ENCODE results near the gene SLC25A28. TPM values are rescaled to one million over a fixed set of nuclear protein-coding genes. Genes with fewer than 3 reads are reported as not detected.

Gene SLC25A28
- total RNA-seq, 1 experiment from 2014 or later, result 22.2 TPM

GRCh38 chr10:99658622-99659030 is 38.4 kb upstream of the SLC25A28 start:
- Mint-ChIP-seq H3K27me3 (ENCODE audit: low read depth) (peaks cover 27% of the 10 kb centered on the region), H3K9me3 (no peaks in the 10 kb centered on the region; a peak in 2 of 5 replicates), H3K27ac (no peak overlapping the region; a peak in 1 of 7 replicates), H3K4me3 (peak overlapping the region; percentile 89 to 91), H3K36me3 (ENCODE audit: insufficient read depth in 1 of 3, low read depth in 3 of 3) (peaks cover 0 to 8% (median 0%) of the 10 kb centered on the region in 3 experiments; a peak in 4 of 7 replicates), H3K4me1 (peaks cover 14 to 16% of the 10 kb centered on the region in 2 experiments)
- Histone ChIP-seq H3K56ac (ENCODE audit: insufficient read length, low read depth, low read length) (no peak overlapping the region), H3K4ac (ENCODE audit: low read depth, low read length) (no peak overlapping the region), H4K8ac (replicated peaks; ENCODE audit: insufficient read length, low read depth, low read length) (no peak overlapping the region), H3K23me2 (ENCODE audit: insufficient read length, low read depth, low read length, poor library complexity, severe bottlenecking) (peaks cover 12% of the 10 kb centered on the region), H2BK20ac (ENCODE audit: low read depth, low read length, poor library complexity, severe bottlenecking) (no peak overlapping the region), H3K27me3 (ENCODE audit: insufficient read depth, low read length) (no peaks in the 10 kb centered on the region; the same call in 1 of the 2 replicates), H2AK5ac (ENCODE audit: insufficient read length, low read length) (no peak overlapping the region), H3K23ac (ENCODE audit: insufficient read length, low read depth, low read length) (no peak overlapping the region), H3K9ac (ENCODE audit: extremely low read depth, insufficient read length, low read length) (peak overlapping the region; percentile 29), H3K27ac (ENCODE audit: insufficient read length, low read depth, low read length) (no peak overlapping the region), H2BK12ac (ENCODE audit: insufficient read length, low read depth, low read length) (no peak overlapping the region), H2BK120ac (ENCODE audit: low read depth, low read length, poor library complexity, severe bottlenecking) (no peak overlapping the region), H2AFZ (ENCODE audit: low read length) (no peak overlapping the region), H3K79me2 (ENCODE audit: insufficient read depth, low read length) (no peaks in the 10 kb centered on the region), H2BK5ac (ENCODE audit: insufficient read length, low read length) (no peak overlapping the region), H4K5ac (ENCODE audit: insufficient read length, low read depth, low read length) (no peak overlapping the region), H3T11ph (ENCODE audit: low read length) (no peak overlapping the region), H3K4me1 (ENCODE audit: insufficient read depth, low read length) (no peaks in the 10 kb centered on the region), H3K4me2 (ENCODE audit: insufficient read depth, insufficient read length, low read length) (peak overlapping the region; percentile 54), H3K14ac (ENCODE audit: insufficient read depth, low read length) (no peak overlapping the region), H4K20me1 (ENCODE audit: control insufficient read depth, insufficient read depth, insufficient read length) (no peaks in the 10 kb centered on the region), H3K79me1 (ENCODE audit: insufficient read depth, low read depth, low read length, poor library complexity, severe bottlenecking) (no peaks in the 10 kb centered on the region), H4K91ac (ENCODE audit: insufficient read length, low read depth, low read length) (no peak overlapping the region), H2BK15ac (ENCODE audit: low read depth, low read length) (no peak overlapping the region), H3K9me3 (ENCODE audit: control insufficient read depth, low read depth, low read length) (no peaks in the 10 kb centered on the region), H3K18ac (ENCODE audit: insufficient read length, low read depth, low read length) (no peak overlapping the region)
- no peak for TF ChIP-seq CTCF (conservative IDR thresholded peaks at IDR 0.05)
- WGBS (ENCODE audit: extremely low coverage, insufficient read length, low lambda C conversion rate), result no CpG with 5 or more reads among the region's 24 CpGs
- DNase-seq, result peak; percentile 33

Measured in H9 (cell line).